Stimulated activated naive B cell treated with anti-CD40 and anti-IgM and Interleukin-4, amounts not matched to agents 10 μg/mL and 1 μg/mL and 100 μg/mL, for 72 hours (primary cell): ENCODE measurements around the gene GATD1.

Experiments used
- ATAC-seq, 2 donors: fragments of 150-1000 bp; cut with Tn5 transposase; replicated peaks; 2 replicates each; pipeline ENCODE4 v1.10.0; 2021; ENCODE audit warnings: moderate library complexity in 1 of 2
- DNase-seq: peaks from one replicate; pipeline ENCODE4 v3.0.0; 2021
- H3K27ac Mint-ChIP-seq: one replicate; pipeline ENCODE4 v1.8.0; 2022; ENCODE audit warnings: mild to moderate bottlenecking, mixed read lengths
- H3K27me3 Mint-ChIP-seq, 2 donors: one replicate each; pipeline ENCODE4 v1.8.0; 2022; ENCODE audit warnings: mixed read lengths in 2 of 2
- H3K36me3 Mint-ChIP-seq, 2 donors: one replicate each; pipeline ENCODE4 v1.8.0; 2022; ENCODE audit warnings: mixed read lengths in 2 of 2, mild to moderate bottlenecking in 1 of 2
- H3K4me1 Mint-ChIP-seq, 2 donors: one replicate each; pipeline ENCODE4 v1.8.0; 2022; ENCODE audit warnings: mixed read lengths in 2 of 2, mild to moderate bottlenecking in 1 of 2
- H3K4me3 Mint-ChIP-seq, 2 donors: one replicate each; pipeline ENCODE4 v1.8.0; 2022; ENCODE audit warnings: mild to moderate bottlenecking in 2 of 2, mixed read lengths in 2 of 2, moderate library complexity in 1 of 2
- H3K9me3 Mint-ChIP-seq, 2 donors: one replicate each; pipeline ENCODE4 v1.8.0; 2022; ENCODE audit warnings: mixed read lengths in 2 of 2, mild to moderate bottlenecking in 1 of 2

Gene GATD1

GRCh38 chr11:795634-796564 lies 18.6 kb upstream of the GATD1 start:
- Mint-ChIP-seq H3K4me3 (peak overlapping the region; percentile 88 to 89), H3K9me3 (no peaks in the 10 kb centered on the region), H3K4me1 (peaks cover 6 to 21% of the 10 kb centered on the region in 2 donors), H3K27ac (peak overlapping the region; percentile 84), H3K36me3 (peaks cover 19 to 34% of the 10 kb centered on the region in 2 donors), H3K27me3 (no peaks in the 10 kb centered on the region)
- DNase-seq, result peak; percentile 61
- ATAC-seq, result peak; percentile 53 to 56

- Mint-ChIP-seq H3K4me1 (peaks cover 6 to 26% of the 10 kb centered on the region in 2 donors), H3K27ac (peak overlapping the region; percentile 20), H3K9me3 (no peaks in the 10 kb centered on the region), H3K27me3 (no peaks in the 10 kb centered on the region), H3K4me3 (peak overlapping the region; percentile 88 to 89), H3K36me3 (peaks cover 24 to 34% of the 10 kb centered on the region in 2 donors)
- DNase-seq (no peak), ATAC-seq (no peak)
Observed at GRCh38 chr11:794766-795633, 17.7 kb upstream of the GATD1 start.

GRCh38 chr11:794013-794765 lies 16.9 kb upstream of the GATD1 start:
- no peak overlapping the region for H3K27ac Mint-ChIP-seq
- peak overlapping the region; percentile 25 to 37 for H3K4me3 Mint-ChIP-seq
- no peaks in the 10 kb centered on the region for H3K9me3 Mint-ChIP-seq
- peaks cover 0 to 4% of the 10 kb centered on the region in 2 donors for H3K27me3 Mint-ChIP-seq
- DNase-seq (no peak), ATAC-seq (no peak)
- peaks cover 24 to 32% of the 10 kb centered on the region in 2 donors for H3K36me3 Mint-ChIP-seq
- H3K4me1 Mint-ChIP-seq, result peaks cover 6 to 30% of the 10 kb centered on the region in 2 donors

- no peak for ATAC-seq
- Mint-ChIP-seq H3K27me3 (peaks cover 3 to 10% of the 10 kb centered on the region in 2 donors), H3K4me1 (peaks cover 8 to 31% of the 10 kb centered on the region in 2 donors), H3K36me3 (peaks cover 24 to 32% of the 10 kb centered on the region in 2 donors), H3K9me3 (no peaks in the 10 kb centered on the region), H3K27ac (no peak overlapping the region), H3K4me3 (peak overlapping the region in 1 of 2 donors; percentile 41)
- no peak for DNase-seq
Observed at GRCh38 chr11:793556-793955, 16.3 kb upstream of the GATD1 start.

GRCh38 chr11:792873-793272 lies 15.6 kb upstream of the GATD1 start:
- no peaks in the 10 kb centered on the region for H3K9me3 Mint-ChIP-seq
- H3K4me1 Mint-ChIP-seq, result peaks cover 8 to 36% of the 10 kb centered on the region in 2 donors
- H3K27me3 Mint-ChIP-seq, result peaks cover 3 to 12% of the 10 kb centered on the region in 2 donors
- no peak for DNase-seq
- H3K4me3 Mint-ChIP-seq, result no peak overlapping the region
- H3K27ac Mint-ChIP-seq, result peak overlapping the region; percentile 56
- peaks cover 24 to 32% of the 10 kb centered on the region in 2 donors for H3K36me3 Mint-ChIP-seq
- ATAC-seq, result no peak

GRCh38 chr11:792535-792821 lies 15.2 kb upstream of the GATD1 start:
- ATAC-seq (no peak), DNase-seq (no peak)

GRCh38 chr11:791658-792534 lies 14.6 kb upstream of the GATD1 start:
- H3K27me3 Mint-ChIP-seq, result peaks cover 3 to 12% of the 10 kb centered on the region in 2 donors
- H3K27ac Mint-ChIP-seq, result peak overlapping the region; percentile 9
- no peaks in the 10 kb centered on the region for H3K9me3 Mint-ChIP-seq
- peaks cover 5 to 32% of the 10 kb centered on the region in 2 donors for H3K4me1 Mint-ChIP-seq
- DNase-seq, result no peak
- no peak overlapping the region for H3K4me3 Mint-ChIP-seq
- H3K36me3 Mint-ChIP-seq, result peaks cover 22 to 32% of the 10 kb centered on the region in 2 donors
- no peak for ATAC-seq

More at GRCh38 chr11:792535-792821, 15.2 kb upstream of the GATD1 start:
- Mint-ChIP-seq H3K9me3 (no peaks in the 10 kb centered on the region), H3K36me3 (peaks cover 24 to 32% of the 10 kb centered on the region in 2 donors), H3K4me3 (no peak overlapping the region), H3K27me3 (peaks cover 3 to 12% of the 10 kb centered on the region in 2 donors), H3K27ac (no peak overlapping the region), H3K4me1 (peaks cover 8 to 38% of the 10 kb centered on the region in 2 donors)

GRCh38 chr11:790721-791564 lies 13.7 kb upstream of the GATD1 start:
- Mint-ChIP-seq H3K27me3 (peaks cover 3 to 12% of the 10 kb centered on the region in 2 donors), H3K36me3 (peaks cover 22 to 29% of the 10 kb centered on the region in 2 donors), H3K4me3 (peak overlapping the region in 1 of 2 donors; percentile 25), H3K27ac (peak overlapping the region; percentile 75), H3K9me3 (no peaks in the 10 kb centered on the region), H3K4me1 (peaks cover 2 to 26% of the 10 kb centered on the region in 2 donors)
- ATAC-seq (no peak), DNase-seq (no peak)

- Mint-ChIP-seq H3K27ac (peak within 1 kb of the TSS; percentile 82), H3K4me3 (peak within 1 kb of the TSS; percentile 14 to 62), H3K36me3 (peaks cover 22 to 29% of the 10 kb centered on the region in 2 donors), H3K9me3 (no peaks in the 10 kb centered on the region), H3K27me3 (peaks cover 3 to 12% of the 10 kb centered on the region in 2 donors), H3K4me1 (peaks cover 2 to 18% of the 10 kb centered on the region in 2 donors)
- no peak for DNase-seq
- peak; percentile 35 to 41 for ATAC-seq
Observed at GRCh38 chr11:789943-790342, 12.7 kb upstream of the GATD1 start, which contains the start of gene CEND1. Gene CEND1 (minus strand): TSS chr11:790090. CDS start chr11:788576, 1,514 bp downstream.

- no peaks in the 10 kb centered on the region for H3K9me3 Mint-ChIP-seq
- H3K4me1 Mint-ChIP-seq, result peaks cover 2 to 18% of the 10 kb centered on the region in 2 donors
- peak in 1 of 2 donors; percentile 18 for ATAC-seq
- H3K27ac Mint-ChIP-seq, result peak overlapping the region; percentile 82
- H3K36me3 Mint-ChIP-seq, result peaks cover 22 to 29% of the 10 kb centered on the region in 2 donors
- peaks cover 3 to 12% of the 10 kb centered on the region in 2 donors for H3K27me3 Mint-ChIP-seq
- H3K4me3 Mint-ChIP-seq, result peak overlapping the region; percentile 47 to 62
- DNase-seq, result no peak
Observed at GRCh38 chr11:788953-789940, 12.0 kb upstream of the GATD1 start.

- Mint-ChIP-seq H3K4me1 (peaks cover 2 to 24% of the 10 kb centered on the region in 2 donors), H3K36me3 (peaks cover 22 to 29% of the 10 kb centered on the region in 2 donors), H3K9me3 (no peaks in the 10 kb centered on the region), H3K27me3 (peaks cover 3 to 12% of the 10 kb centered on the region in 2 donors), H3K27ac (peak overlapping the region; percentile 82), H3K4me3 (no peak overlapping the region)
- DNase-seq (no peak), ATAC-seq (no peak)
Observed at GRCh38 chr11:788009-788640, 10.8 kb upstream of the GATD1 start.
